Mucosa of descending colon (tissue), 3 donors: ENCODE measurements around the gene HKDC1. TPM values are rescaled to one million over a fixed set of nuclear protein-coding genes. Genes with fewer than 3 reads are reported as not detected.

Experiments
- ATAC-seq: fragments of 200-7000 bp; cut with Tn5 transposase; one replicate; pipeline ENCODE4 v1.9.1; 2020; ENCODE audit warnings: mild to moderate bottlenecking, moderate library complexity
- DNase-seq, 3 donors: peaks; one replicate each; pipeline ENCODE4 v3.0.0-alpha.2; 2020
- H3K36me3 ChIP-seq: fragments of 200-600 bp; one replicate; pipeline ENCODE4 v1.8.0; 2021; ENCODE audit warnings: low read depth, mild to moderate bottlenecking
- H3K4me1 ChIP-seq: fragments of 200-600 bp; one replicate; pipeline ENCODE4 v1.8.0; 2021; ENCODE audit warnings: low read depth, mild to moderate bottlenecking
- H3K4me3 ChIP-seq: fragments of 200-600 bp; one replicate; pipeline ENCODE4 v1.8.0; 2021; ENCODE audit warnings: mild to moderate bottlenecking
- H3K9me3 ChIP-seq: fragments of 200-600 bp; one replicate; pipeline ENCODE4 v1.8.0; 2021; ENCODE audit warnings: mild to moderate bottlenecking
- CTCF ChIP-seq: fragments of 200-600 bp; IDR thresholded peaks from one replicate; pipeline ENCODE4 v1.8.0; 2022; ENCODE audit warnings: antibody characterized with exemption, mild to moderate bottlenecking
- intact Hi-C, 2 donors: fragments of 100-400 bp; cut with DNase I in 1 of 2; cut with micrococcal nuclease in 1 of 2; formaldehyde crosslinking; loops; one replicate each; pipeline versions ENCODE4 v1.11.0 to v1.11.1; 2022; cut with DNase I, micrococcal nuclease
- total RNA-seq, 3 donors: library from RNA; stranded (reverse); fragmentation: NEBNext Ultra II Directional in 2 of 3; extraction: Animal tissue kit (Norgen Biotek cat#: 25700) in 2 of 3; gene quantifications; one replicate each; pipeline versions ENCODE4 v1.2.1 to v1.2.4, GENCODE V29; 2021 to 2023
- donor health status: DM: no; HTN: no; CAD: no; lungs with moderate emphysema.
- donor health status: DM: no; HTN: no; CAD: no.
- donor health status: DM: no; HTN: yes; CAD: no.

HKDC1 gene
- total RNA-seq, 3 donors from 2014 or later: 20.2 to 31.2 (median 23.9) TPM

DNA sequence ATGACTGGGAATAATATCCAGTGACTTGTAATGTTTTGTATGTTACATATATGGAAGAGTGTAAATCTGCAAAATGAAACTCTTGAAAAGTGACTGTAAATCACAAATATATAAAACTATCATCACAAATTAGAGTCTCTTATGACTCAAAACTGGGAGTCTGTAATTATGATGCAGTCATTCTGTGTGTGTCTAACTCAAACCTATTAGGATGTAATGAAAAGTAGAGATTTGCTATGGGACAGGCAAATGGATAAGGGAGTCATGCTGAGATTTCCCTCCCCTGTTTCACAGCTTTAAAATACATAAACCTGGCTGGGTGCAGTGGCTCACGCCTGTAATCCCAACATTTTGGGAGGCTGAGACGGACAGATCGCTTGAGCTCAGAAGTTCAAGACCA lies 8.6 kb upstream of the HKDC1 start:
- Histone ChIP-seq H3K9me3 (no peaks in the 10 kb centered on the region), H3K4me1 (no peaks in the 10 kb centered on the region), H3K36me3 (no peaks in the 10 kb centered on the region), H3K4me3 (no peak overlapping the region)
- no peak for TF ChIP-seq CTCF
- ATAC-seq (no peak), DNase-seq (no peak)
- intact Hi-C loops: no loop called here

- H3K9me3 ChIP-seq: no peaks in the 10 kb centered on the region
- no peak for ATAC-seq
- H3K36me3 ChIP-seq: no peaks in the 10 kb centered on the region
- no peak for DNase-seq
- H3K4me1 ChIP-seq: no peaks in the 10 kb centered on the region
- H3K4me3 ChIP-seq: no peak overlapping the region
- no peak for TF ChIP-seq CTCF
- intact Hi-C loops: no loop called here
Observed at GRCh38 chr10:69213591-69214311, 6.4 kb upstream of the HKDC1 start.

DNA sequence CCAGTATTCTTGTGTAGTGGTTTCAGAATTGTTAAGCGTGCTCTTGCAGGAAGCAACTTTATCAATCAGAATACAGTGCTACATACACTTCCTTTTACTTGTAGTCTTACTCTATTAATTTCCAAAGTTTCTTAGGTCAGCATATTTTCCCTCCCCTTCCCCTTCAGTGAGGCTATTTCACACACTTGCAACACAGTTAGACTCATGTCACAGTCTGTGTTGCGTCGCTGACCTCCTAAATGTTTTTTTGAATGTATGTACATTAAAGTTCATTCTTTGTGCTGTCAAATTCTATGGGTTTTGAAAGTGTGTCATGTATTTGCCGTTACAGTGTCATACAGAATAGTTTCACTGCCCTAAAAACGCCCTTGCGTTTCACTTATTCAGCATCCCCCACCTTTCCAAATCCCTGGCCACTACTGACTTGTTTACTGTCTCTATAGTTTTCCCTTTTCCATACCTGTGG lies 5.4 kb upstream of the HKDC1 start:
- H3K36me3 ChIP-seq: no peaks in the 10 kb centered on the region
- H3K9me3 ChIP-seq: no peaks in the 10 kb centered on the region
- no peak for TF ChIP-seq CTCF
- H3K4me1 ChIP-seq: no peaks in the 10 kb centered on the region
- no peak overlapping the region for H3K4me3 ChIP-seq
- DNase-seq (no peak), ATAC-seq (no peak)
- intact Hi-C loops: no loop called here

DNA sequence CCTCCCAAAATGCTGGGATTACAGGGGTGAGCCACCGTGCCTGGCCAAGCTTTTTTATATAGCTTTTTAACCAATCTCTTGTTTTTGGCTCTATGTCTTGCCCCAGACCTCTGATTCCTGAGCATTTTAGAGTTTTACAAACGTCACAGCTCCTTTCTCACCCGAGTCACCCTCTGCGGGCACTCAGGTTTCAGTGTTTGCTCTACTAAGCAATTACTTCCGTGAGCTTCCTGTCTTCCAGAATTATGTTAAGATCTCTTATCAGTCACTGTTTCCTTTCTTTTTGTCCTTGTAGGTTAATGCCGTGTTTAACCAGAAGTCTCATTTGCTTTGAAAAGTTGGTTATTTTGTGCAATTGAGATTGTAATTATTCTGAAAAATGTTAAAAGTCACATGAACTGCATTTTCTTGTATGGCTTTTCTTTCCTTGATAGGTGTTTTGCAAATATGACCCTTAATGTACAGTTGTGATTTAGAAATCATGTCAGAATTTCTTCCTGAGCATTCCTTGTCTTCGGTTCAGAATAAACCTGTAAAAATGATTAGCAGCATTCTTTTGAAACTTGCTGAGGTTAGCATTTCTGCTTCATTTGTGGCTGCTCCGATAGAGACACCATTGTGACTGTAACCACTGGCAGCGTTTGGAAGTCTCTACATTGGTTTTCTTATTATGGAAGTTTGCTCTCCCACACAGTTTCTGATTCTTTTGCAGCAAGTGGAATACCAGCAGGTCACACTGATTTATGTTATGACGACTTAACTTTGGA lies 4.5 kb upstream of the HKDC1 start:
- no peak for TF ChIP-seq CTCF
- intact Hi-C loops: no loop called here
- DNase-seq: no peak
- Histone ChIP-seq H3K4me1 (no peaks in the 10 kb centered on the region), H3K9me3 (no peaks in the 10 kb centered on the region), H3K36me3 (no peaks in the 10 kb centered on the region), H3K4me3 (no peak overlapping the region)
- no peak for ATAC-seq

- intact Hi-C loops: no loop called here
- no peak for ATAC-seq
- TF ChIP-seq CTCF: no peak
- Histone ChIP-seq H3K9me3 (no peaks in the 10 kb centered on the region), H3K4me3 (no peak overlapping the region), H3K4me1 (peaks cover 2% of the 10 kb centered on the region), H3K36me3 (no peaks in the 10 kb centered on the region)
- no peak for DNase-seq
Observed at GRCh38 chr10:69216577-69217118, 3.5 kb upstream of the HKDC1 start.
